ENCODE results near the gene HOXA6. TPM values are rescaled to one million over a fixed set of nuclear protein-coding genes. Genes with fewer than 3 reads are reported as not detected.

The HOXA6 gene
- total RNA-seq, 2 experiments from 2014 or later: 4.1 to 12.0 TPM

DNA sequence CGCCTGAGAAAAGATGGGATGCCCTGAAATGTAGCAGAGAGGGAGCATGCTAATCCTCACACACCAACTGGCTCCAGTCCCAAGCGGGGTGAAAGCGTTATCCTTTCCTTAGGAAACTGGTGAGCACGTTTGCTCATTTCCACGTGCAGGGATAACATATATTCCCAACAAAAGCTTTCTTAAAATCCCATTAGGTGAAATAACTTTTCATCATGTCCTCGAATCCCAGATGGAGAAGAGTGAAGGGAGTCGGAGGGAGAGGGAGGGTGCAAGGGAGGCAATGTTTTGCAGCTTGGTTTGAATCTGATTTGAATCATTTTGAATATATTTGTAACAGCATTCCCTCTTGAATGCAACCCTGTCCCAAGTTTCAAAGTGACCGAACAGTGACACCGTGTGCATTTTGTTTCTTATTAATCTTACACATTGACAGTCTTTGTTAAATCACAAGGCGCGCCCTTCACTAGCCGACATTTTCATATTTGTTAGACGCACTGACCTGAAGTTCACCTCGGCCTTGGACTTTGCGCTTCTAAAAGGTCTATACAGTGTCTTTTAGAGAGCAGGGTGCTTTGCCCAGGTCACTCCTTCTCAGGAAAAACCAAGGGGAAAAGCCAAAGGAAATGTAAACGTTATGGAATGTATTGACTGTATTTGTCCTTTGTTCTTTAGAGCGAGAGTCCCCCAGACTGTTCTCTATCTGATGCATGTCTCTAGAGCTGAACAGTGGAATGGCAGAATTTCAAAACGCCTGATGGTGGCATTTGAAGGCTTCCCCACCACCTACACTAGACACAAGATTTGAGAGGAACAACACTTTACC is 14.0 kb downstream of the HOXA6 start:
- intact Hi-C loops (cut with micrococcal nuclease; ENCODE audit: unreplicated experiment): no loop called here
- no peaks in the 10 kb centered on the region for H4K20me1 ChIP-seq (ENCODE audit: insufficient read depth, low read length)
- no peaks in the 10 kb centered on the region for H3K36me3 ChIP-seq (ENCODE audit: insufficient read depth, low read length)
- BruUV-seq (replicated peaks): no TSS peak
- no peaks in the 10 kb centered on the region for H3K9me2 ChIP-seq (ENCODE audit: insufficient read depth, low read length)
- no peak overlapping the region for H3K4me2 ChIP-seq (ENCODE audit: low read length)
- H3K4me1 ChIP-seq (ENCODE audit: insufficient read depth, low read length, poor library complexity, severe bottlenecking): peaks cover 4% of the 10 kb centered on the region
- no peaks in the 10 kb centered on the region for H3K79me2 ChIP-seq (ENCODE audit: insufficient read depth, low read depth, low read length)
- H3K4me3 ChIP-seq (ENCODE audit: low read depth, low read length, poor library complexity, severe bottlenecking): no peak overlapping the region
- no peaks in the 10 kb centered on the region for H3K9me3 ChIP-seq (ENCODE audit: low read length)
- no peak for DNase-seq (ENCODE audit: low spot score)
- H2AFZ ChIP-seq (ENCODE audit: low read length): no peak overlapping the region
- POLR2A ChIA-PET: no interaction called here
- TF ChIP-seq CTCF (conservative IDR thresholded peaks at IDR 0.05; ENCODE audit: low read length) (no peak), EZH2phosphoT487 (IDR thresholded peaks at IDR 0.05; ENCODE audit: borderline replicate concordance, low read depth, low read length) (no peak)
- H3K27ac ChIP-seq (ENCODE audit: low read depth, low read length, poor library complexity, severe bottlenecking): no peak overlapping the region
- CTCF ChIA-PET (ENCODE audit: unreplicated experiment): no interaction called here

GRCh38 chr7:27132978-27133377 is 14.6 kb downstream of the HOXA6 start:
- Histone ChIP-seq H2AFZ (ENCODE audit: low read length) (no peak overlapping the region), H3K4me1 (ENCODE audit: insufficient read depth, low read length, poor library complexity, severe bottlenecking) (peaks cover 4% of the 10 kb centered on the region), H3K4me3 (ENCODE audit: low read depth, low read length, poor library complexity, severe bottlenecking) (no peak overlapping the region), H3K4me2 (ENCODE audit: low read length) (no peak overlapping the region), H4K20me1 (ENCODE audit: insufficient read depth, low read length) (no peaks in the 10 kb centered on the region), H3K36me3 (ENCODE audit: insufficient read depth, low read length) (no peaks in the 10 kb centered on the region), H3K27ac (ENCODE audit: low read depth, low read length, poor library complexity, severe bottlenecking) (no peak overlapping the region), H3K9me2 (ENCODE audit: insufficient read depth, low read length) (no peaks in the 10 kb centered on the region), H3K9me3 (ENCODE audit: low read length) (no peaks in the 10 kb centered on the region), H3K79me2 (ENCODE audit: insufficient read depth, low read depth, low read length) (no peaks in the 10 kb centered on the region)
- BruUV-seq (replicated peaks): no TSS peak
- intact Hi-C loops (cut with micrococcal nuclease; ENCODE audit: unreplicated experiment): no loop called here
- TF ChIP-seq CTCF (conservative IDR thresholded peaks at IDR 0.05; ENCODE audit: low read length): no peak
- TF ChIP-seq EZH2phosphoT487 (IDR thresholded peaks at IDR 0.05; ENCODE audit: borderline replicate concordance, low read depth, low read length): no peak
- ChIA-PET CTCF (ENCODE audit: unreplicated experiment) (no interaction called here), POLR2A (interaction anchor here (0.6 kb wide), 1 partner anchor 86 kb away, joined by 8 read pairs; no protein-coding TSS in a partner anchor)
- no peak for DNase-seq (ENCODE audit: low spot score)

- H3K4me1 ChIP-seq (ENCODE audit: insufficient read depth, low read length, poor library complexity, severe bottlenecking): peaks cover 4% of the 10 kb centered on the region
- no peaks in the 10 kb centered on the region for H3K9me2 ChIP-seq (ENCODE audit: insufficient read depth, low read length)
- no peak overlapping the region for H3K27ac ChIP-seq (ENCODE audit: low read depth, low read length, poor library complexity, severe bottlenecking)
- no peak for TF ChIP-seq CTCF (conservative IDR thresholded peaks at IDR 0.05; ENCODE audit: low read length)
- TF ChIP-seq EZH2phosphoT487 (IDR thresholded peaks at IDR 0.05; ENCODE audit: borderline replicate concordance, low read depth, low read length): no peak
- CTCF ChIA-PET (ENCODE audit: unreplicated experiment): no interaction called here
- intact Hi-C loops (cut with micrococcal nuclease; ENCODE audit: unreplicated experiment): no loop called here
- H3K79me2 ChIP-seq (ENCODE audit: insufficient read depth, low read depth, low read length): no peaks in the 10 kb centered on the region
- POLR2A ChIA-PET: interaction anchor here (0.6 to 1.0 kb wide), 2 partner anchors 10 to 85 kb away, joined by 3 to 8 read pairs; no protein-coding TSS in a partner anchor
- no peak overlapping the region for H3K4me2 ChIP-seq (ENCODE audit: low read length)
- no peak overlapping the region for H3K4me3 ChIP-seq (ENCODE audit: low read depth, low read length, poor library complexity, severe bottlenecking)
- no TSS peak for BruUV-seq (replicated peaks)
- no peaks in the 10 kb centered on the region for H3K36me3 ChIP-seq (ENCODE audit: insufficient read depth, low read length)
- no peak for DNase-seq (ENCODE audit: low spot score)
- no peaks in the 10 kb centered on the region; the same call in 1 of the 2 replicates for H4K20me1 ChIP-seq (ENCODE audit: insufficient read depth, low read length)
- no peak overlapping the region for H2AFZ ChIP-seq (ENCODE audit: low read length)
- no peaks in the 10 kb centered on the region for H3K9me3 ChIP-seq (ENCODE audit: low read length)
Measured at GRCh38 chr7:27132214-27132613, 15.4 kb downstream of the HOXA6 start.
